ENCODE measurements around the gene DNAJC16. TPM values are rescaled to one million over a fixed set of nuclear protein-coding genes. Genes with fewer than 3 reads are reported as not detected.
A peak's percentile ranks its signal among the peaks of the same experiment; 100 is the strongest.
"Not testable (repeated sequence)": the region's sequence is repeated elsewhere in the genome, so short reads cannot be mapped to it uniquely, and the experiment has no call there.

The DNAJC16 gene
- total RNA-seq, 1 experiment from 2014 or later, result 20.7 TPM

- no peaks in the 10 kb centered on the region for H3K79me1 ChIP-seq (ENCODE audit: insufficient read depth, low read depth, low read length, poor library complexity, severe bottlenecking)
- no peak overlapping the region for H4K91ac ChIP-seq (ENCODE audit: insufficient read length, low read depth, low read length)
- H2BK5ac ChIP-seq (ENCODE audit: insufficient read length, low read length), result no peak overlapping the region
- H3K14ac ChIP-seq (ENCODE audit: insufficient read depth, low read length), result peak overlapping the region; percentile 82
- H4K8ac ChIP-seq (replicated peaks; ENCODE audit: insufficient read length, low read depth, low read length), result no peak overlapping the region
- WGBS (ENCODE audit: extremely low coverage, insufficient read length, low lambda C conversion rate), result no CpG with 5 or more reads among the region's 56 CpGs
- no peak overlapping the region for H2BK20ac ChIP-seq (ENCODE audit: low read depth, low read length, poor library complexity, severe bottlenecking)
- no peak overlapping the region for H3K27ac ChIP-seq (ENCODE audit: insufficient read length, low read depth, low read length)
- no peak overlapping the region for H2BK120ac ChIP-seq (ENCODE audit: low read depth, low read length, poor library complexity, severe bottlenecking)
- no peak overlapping the region for H2BK15ac ChIP-seq (ENCODE audit: low read depth, low read length)
- no peaks in the 10 kb centered on the region for H3K79me2 ChIP-seq (ENCODE audit: insufficient read depth, low read length)
- no peak overlapping the region for H4K5ac ChIP-seq (ENCODE audit: insufficient read length, low read depth, low read length)
- H2AK5ac ChIP-seq (ENCODE audit: insufficient read length, low read length), result no peak overlapping the region
- H3K9me3 Mint-ChIP-seq, result 0 out of 5 replicates have a peak, but pooled peaks cover 2 to 6% of the 10 kb centered on the region in 2 experiments
- H3K36me3 Mint-ChIP-seq (ENCODE audit: insufficient read depth in 1 of 3, low read depth in 3 of 3), result no peaks in the 10 kb centered on the region
- H3K4me1 ChIP-seq (ENCODE audit: insufficient read depth, low read length), result no peaks in the 10 kb centered on the region
- DNase-seq, result peak; percentile 98
- H3K4me1 Mint-ChIP-seq, result peaks cover 4 to 9% of the 10 kb centered on the region in 2 experiments
- peak overlapping the region; percentile 76 for H3K4me2 ChIP-seq (ENCODE audit: insufficient read depth, insufficient read length, low read length)
- peaks cover 5% of the 10 kb centered on the region for H3K23me2 ChIP-seq (ENCODE audit: insufficient read length, low read depth, low read length, poor library complexity, severe bottlenecking)
- H3K18ac ChIP-seq (ENCODE audit: insufficient read length, low read depth, low read length), result peak overlapping the region; percentile 74
- H3K23ac ChIP-seq (ENCODE audit: insufficient read length, low read depth, low read length), result no peak overlapping the region
- H3K56ac ChIP-seq (ENCODE audit: insufficient read length, low read depth, low read length), result no peak overlapping the region
- no peak overlapping the region for H2BK12ac ChIP-seq (ENCODE audit: insufficient read length, low read depth, low read length)
- no peaks in the 10 kb centered on the region; the same call in 1 of the 2 replicates for H3K27me3 ChIP-seq (ENCODE audit: insufficient read depth, low read length)
- H3K4me3 Mint-ChIP-seq, result peak overlapping the region; percentile 68 to 79
- H3K9ac ChIP-seq (ENCODE audit: extremely low read depth, insufficient read length, low read length), result peak overlapping the region; percentile 28
- H3T11ph ChIP-seq (ENCODE audit: low read length), result no peak overlapping the region
- peak overlapping the region in 2 of 3 experiments; percentile 12 to 46; a peak in 2 of 7 replicates for H3K27ac Mint-ChIP-seq
- no peak overlapping the region for H3K4ac ChIP-seq (ENCODE audit: low read depth, low read length)
- H2AFZ ChIP-seq (ENCODE audit: low read length), result no peak overlapping the region
- TF ChIP-seq, protein P1, sequence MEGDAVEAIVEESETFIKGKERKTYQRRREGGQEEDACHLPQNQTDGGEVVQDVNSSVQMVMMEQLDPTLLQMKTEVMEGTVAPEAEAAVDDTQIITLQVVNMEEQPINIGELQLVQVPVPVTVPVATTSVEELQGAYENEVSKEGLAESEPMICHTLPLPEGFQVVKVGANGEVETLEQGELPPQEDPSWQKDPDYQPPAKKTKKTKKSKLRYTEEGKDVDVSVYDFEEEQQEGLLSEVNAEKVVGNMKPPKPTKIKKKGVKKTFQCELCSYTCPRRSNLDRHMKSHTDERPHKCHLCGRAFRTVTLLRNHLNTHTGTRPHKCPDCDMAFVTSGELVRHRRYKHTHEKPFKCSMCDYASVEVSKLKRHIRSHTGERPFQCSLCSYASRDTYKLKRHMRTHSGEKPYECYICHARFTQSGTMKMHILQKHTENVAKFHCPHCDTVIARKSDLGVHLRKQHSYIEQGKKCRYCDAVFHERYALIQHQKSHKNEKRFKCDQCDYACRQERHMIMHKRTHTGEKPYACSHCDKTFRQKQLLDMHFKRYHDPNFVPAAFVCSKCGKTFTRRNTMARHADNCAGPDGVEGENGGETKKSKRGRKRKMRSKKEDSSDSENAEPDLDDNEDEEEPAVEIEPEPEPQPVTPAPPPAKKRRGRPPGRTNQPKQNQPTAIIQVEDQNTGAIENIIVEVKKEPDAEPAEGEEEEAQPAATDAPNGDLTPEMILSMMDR (conservative IDR thresholded peaks at IDR 0.05), result no peak
- H3K9me3 ChIP-seq (ENCODE audit: control insufficient read depth, low read depth, low read length), result no peaks in the 10 kb centered on the region
- H3K27me3 Mint-ChIP-seq (ENCODE audit: low read depth), result peaks cover 36% of the 10 kb centered on the region
- H4K20me1 ChIP-seq (ENCODE audit: control insufficient read depth, insufficient read depth, insufficient read length), result no peaks in the 10 kb centered on the region
These were observed 76.7 kb downstream of the DNAJC16 start for GRCh38 chr1:15603050-15603965.

DNA sequence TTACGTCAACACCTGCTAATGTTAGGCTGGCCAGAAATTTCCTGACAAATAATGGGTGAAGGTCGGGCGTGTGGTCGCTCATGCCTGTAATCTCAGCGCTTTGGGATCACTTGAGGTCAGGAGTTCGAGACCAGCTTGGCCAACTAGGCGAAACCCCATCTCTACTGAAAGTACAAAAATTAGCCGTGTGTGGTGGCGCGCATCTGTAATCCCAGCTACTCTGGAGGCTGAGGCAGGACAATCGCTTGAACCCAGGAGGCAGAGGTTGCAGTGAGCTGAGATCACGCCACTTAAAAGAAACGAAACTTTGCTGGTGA lies 77.3 kb downstream of the DNAJC16 start:
- H3K23ac ChIP-seq (ENCODE audit: insufficient read length, low read depth, low read length); H2BK5ac ChIP-seq (ENCODE audit: insufficient read length, low read length); H3K9me3 Mint-ChIP-seq; H4K5ac ChIP-seq (ENCODE audit: insufficient read length, low read depth, low read length); H3K23me2 ChIP-seq (ENCODE audit: insufficient read length, low read depth, low read length, poor library complexity, severe bottlenecking); H3K4ac ChIP-seq (ENCODE audit: low read depth, low read length); H4K20me1 ChIP-seq (ENCODE audit: control insufficient read depth, insufficient read depth, insufficient read length); H3K9me3 ChIP-seq (ENCODE audit: control insufficient read depth, low read depth, low read length); H3K9ac ChIP-seq (ENCODE audit: extremely low read depth, insufficient read length, low read length); H3K56ac ChIP-seq (ENCODE audit: insufficient read length, low read depth, low read length); H2BK20ac ChIP-seq (ENCODE audit: low read depth, low read length, poor library complexity, severe bottlenecking); H4K8ac ChIP-seq (replicated peaks; ENCODE audit: insufficient read length, low read depth, low read length); H3K79me2 ChIP-seq (ENCODE audit: insufficient read depth, low read length); H2AK5ac ChIP-seq (ENCODE audit: insufficient read length, low read length); H2BK120ac ChIP-seq (ENCODE audit: low read depth, low read length, poor library complexity, severe bottlenecking); H3T11ph ChIP-seq (ENCODE audit: low read length); DNase-seq; H3K14ac ChIP-seq (ENCODE audit: insufficient read depth, low read length); H3K27ac ChIP-seq (ENCODE audit: insufficient read length, low read depth, low read length); H3K36me3 Mint-ChIP-seq (ENCODE audit: insufficient read depth in 1 of 3, low read depth in 3 of 3); H3K79me1 ChIP-seq (ENCODE audit: insufficient read depth, low read depth, low read length, poor library complexity, severe bottlenecking); H4K91ac ChIP-seq (ENCODE audit: insufficient read length, low read depth, low read length); H2BK12ac ChIP-seq (ENCODE audit: insufficient read length, low read depth, low read length); H3K27me3 ChIP-seq (ENCODE audit: insufficient read depth, low read length); H3K4me1 Mint-ChIP-seq; H2BK15ac ChIP-seq (ENCODE audit: low read depth, low read length); H2AFZ ChIP-seq (ENCODE audit: low read length); H3K4me1 ChIP-seq (ENCODE audit: insufficient read depth, low read length): not testable (repeated sequence)
- peak overlapping the region in 2 of 3 experiments; percentile 46 to 59; a peak in 1 of 7 replicates for H3K27ac Mint-ChIP-seq
- peak overlapping the region; percentile 37 for H3K18ac ChIP-seq (ENCODE audit: insufficient read length, low read depth, low read length)
- peak overlapping the region; percentile 76 for H3K4me2 ChIP-seq (ENCODE audit: insufficient read depth, insufficient read length, low read length)
- peaks cover 36% of the 10 kb centered on the region for H3K27me3 Mint-ChIP-seq (ENCODE audit: low read depth)
- peak overlapping the region; percentile 68 to 79 for H3K4me3 Mint-ChIP-seq
- no CpG with 5 or more reads among the region's 13 CpGs for WGBS (ENCODE audit: extremely low coverage, insufficient read length, low lambda C conversion rate)

Data from H9 (cell line).